ENCODE data around the gene ADORA1. TPM values are rescaled to one million over a fixed set of nuclear protein-coding genes. Genes with fewer than 3 reads are reported as not detected.

Gene ADORA1
- polyA plus RNA-seq, 5 donors, result 2.4 to 17.2 (median 12.3) TPM

DNA sequence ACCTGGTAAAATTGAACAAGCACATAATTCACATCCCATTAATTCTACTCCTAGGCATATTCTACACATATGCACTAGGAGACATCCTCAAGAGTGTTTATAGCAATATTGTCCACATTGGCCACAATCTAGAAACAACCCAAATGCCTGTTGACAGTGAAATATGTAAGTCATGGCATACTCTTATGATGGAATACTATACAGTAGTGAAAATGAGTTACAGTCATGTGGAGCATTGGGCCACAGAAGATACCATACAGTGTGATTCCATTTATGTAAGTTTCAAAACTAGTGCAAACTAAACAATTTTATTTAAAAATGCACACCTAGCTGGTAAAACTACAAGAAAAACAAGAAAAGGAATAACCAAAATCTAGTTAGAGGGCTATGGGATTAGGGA lies 82.8 kb downstream of the ADORA1 start:
- DNase-seq, result no peak

DNA sequence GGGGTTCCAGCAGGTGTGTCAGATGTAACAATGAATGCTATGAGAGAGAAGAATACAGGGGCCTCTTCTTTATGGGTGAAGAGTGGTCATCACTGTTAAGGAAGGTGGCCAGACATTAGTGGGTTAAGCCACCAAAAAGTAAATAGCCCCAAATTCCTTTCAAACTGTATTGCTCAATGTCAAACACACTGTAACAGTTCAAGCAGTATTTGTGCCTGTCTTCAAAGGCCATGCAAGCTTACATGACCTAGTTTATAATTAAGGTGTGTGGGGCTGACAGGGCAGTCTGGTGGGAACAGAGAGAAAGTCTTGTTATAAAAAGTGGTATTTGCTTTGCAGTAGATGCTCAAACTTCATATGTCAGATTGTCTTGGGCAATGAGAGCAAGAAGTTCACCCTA lies 83.5 kb downstream of the ADORA1 start:
- no peak for DNase-seq

DNA sequence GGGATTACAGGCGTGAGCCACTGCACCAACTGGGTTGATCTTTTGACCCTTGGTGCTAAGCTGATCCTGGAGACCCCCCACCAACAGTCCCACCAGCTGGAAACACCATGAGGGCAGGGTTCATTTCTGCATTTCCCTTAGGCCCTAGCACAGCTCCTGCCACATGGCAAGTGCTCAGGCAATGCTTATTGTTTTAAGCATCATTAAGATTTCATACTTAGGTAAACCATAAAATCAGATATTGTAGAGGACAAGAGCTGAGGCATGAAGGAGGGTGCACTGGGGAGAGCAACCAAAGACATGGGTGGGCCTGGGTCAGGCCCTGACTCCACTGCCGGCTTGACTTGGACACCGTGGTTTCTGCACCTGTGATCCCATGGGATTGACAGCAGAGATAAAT lies 84.3 kb downstream of the ADORA1 start:
- DNase-seq, result no peak

DNA sequence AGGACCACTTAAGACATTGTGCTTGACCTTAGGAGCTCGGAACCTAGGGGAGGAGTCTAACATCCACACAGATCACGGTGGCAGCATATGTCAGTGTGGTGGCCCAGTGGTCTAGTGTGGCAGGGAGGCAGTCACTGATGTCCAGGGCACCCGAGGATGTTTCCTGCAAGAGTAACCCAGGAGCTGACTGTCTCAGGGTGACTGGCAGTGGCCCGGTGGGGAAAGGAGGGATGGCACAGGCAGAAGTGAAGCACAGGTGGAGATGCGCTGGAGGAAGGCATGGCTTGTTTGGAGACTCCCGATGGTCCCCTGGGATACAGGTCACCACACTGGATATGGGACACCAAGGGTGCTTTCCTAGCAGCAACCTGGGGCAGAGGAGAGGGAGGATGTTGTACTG lies 85.6 kb downstream of the ADORA1 start:
- no peak for DNase-seq

DNA sequence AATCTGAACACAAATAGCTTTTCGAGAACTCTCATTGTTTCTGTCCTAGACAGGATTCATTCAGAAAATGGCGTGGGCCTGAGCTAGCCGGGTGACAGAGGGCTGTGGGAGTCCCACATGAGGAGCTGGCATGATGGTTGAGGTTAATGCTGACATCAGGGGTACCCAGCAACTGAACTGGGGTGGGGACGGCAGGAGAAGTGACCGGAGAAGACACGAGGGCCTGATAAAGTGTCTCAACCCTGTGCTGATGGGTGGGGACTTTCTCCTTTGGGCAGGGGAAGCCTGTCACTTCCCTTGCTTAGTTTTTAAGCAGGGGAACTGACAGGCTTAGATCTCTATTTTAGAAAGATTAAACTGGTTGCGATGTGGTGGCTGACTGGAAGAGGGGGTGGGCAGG lies 87.3 kb downstream of the ADORA1 start:
- DNase-seq, result no peak

DNA sequence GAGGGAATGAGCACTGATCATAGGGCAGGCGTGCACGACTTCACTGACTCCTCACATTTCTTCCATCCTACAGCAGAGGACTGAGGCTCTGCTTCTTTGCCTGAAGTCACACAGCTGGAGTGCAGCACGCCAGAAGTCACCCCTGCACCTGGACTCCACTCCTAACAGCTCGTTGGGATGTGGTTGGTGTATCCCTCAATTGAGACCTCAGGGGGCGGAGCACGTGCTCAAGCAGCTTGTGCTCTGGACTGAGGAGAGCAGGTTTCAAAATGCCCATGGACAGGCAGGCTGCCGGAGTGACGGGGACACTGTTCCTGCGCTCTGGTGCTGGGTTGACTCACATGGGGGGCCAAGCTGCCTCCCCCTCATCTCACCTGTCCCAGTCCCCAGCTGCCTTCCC lies 88.0 kb downstream of the ADORA1 start:
- no peak for DNase-seq

DNA sequence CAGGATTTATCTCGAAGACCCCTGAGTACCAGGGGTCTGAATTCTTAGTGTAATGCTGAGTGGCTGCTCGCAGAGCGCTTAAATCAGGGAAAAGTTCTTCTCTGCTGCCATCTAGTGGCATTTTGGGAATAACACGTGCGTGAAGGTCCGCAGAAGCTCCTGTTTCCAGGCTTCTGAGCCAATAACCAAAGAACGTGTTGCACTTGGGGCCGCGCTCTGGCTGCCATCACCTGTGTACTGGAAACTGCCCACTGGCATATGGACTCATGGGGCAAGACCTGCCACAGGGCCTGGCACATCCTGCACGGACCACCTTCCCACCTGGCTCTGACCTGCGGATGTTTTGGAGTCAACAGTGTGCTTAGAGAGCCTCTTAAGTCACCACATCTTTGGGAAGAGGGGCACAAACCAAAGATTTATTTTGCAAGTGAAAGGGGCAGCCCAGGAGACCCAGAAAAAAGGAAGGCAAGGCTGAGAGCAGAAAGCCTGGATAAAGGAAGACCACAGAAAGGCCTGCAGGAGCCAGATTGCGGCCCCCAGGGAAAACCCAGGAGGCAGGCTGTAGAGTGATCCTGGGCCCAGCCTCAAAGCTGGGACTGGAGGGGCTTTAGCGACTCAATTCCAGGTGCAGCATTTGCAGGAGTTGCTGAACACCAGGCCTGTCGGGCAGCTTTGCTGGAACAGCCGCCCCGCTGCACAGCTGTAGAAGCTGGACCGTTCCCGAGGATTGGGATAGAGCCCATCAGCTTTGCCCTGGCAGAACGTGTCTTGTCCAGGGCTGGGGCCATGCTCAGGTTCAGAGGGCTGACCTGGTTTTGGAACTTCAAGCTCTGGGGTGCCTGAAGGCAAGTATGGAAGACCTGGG lies 89.0 kb downstream of the ADORA1 start:
- peak; percentile 55 to 76 for DNase-seq

Other genes starting within 250 kb of the ADORA1 start
- 1 to 10 TPM; 7.3 to 9.7 (median 8.7) TPM for gene RABIF, start 238.6 kb upstream of the ADORA1 start, polyA plus RNA-seq (ENCODE audit: insufficient read depth in 1 of 5, insufficient read length in 5 of 5, low replicate concordance in 1 of 5)
- 10 to 100 TPM; 29.4 to 39.6 (median 36.5) TPM for gene KLHL12, start 200.5 kb upstream of the ADORA1 start, polyA plus RNA-seq (ENCODE audit: insufficient read depth in 1 of 5, insufficient read length in 5 of 5, low replicate concordance in 1 of 5)
- 10 to 100 TPM; 65.9 to 73.2 (median 68.1) TPM for gene ADIPOR1, start 169.4 kb upstream of the ADORA1 start, polyA plus RNA-seq (ENCODE audit: insufficient read depth in 1 of 5, insufficient read length in 5 of 5, low replicate concordance in 1 of 5)
- gene CYB5R1, start 160.5 kb upstream of the ADORA1 start, polyA plus RNA-seq (ENCODE audit: insufficient read depth in 1 of 5, insufficient read length in 5 of 5, low replicate concordance in 1 of 5), result 10 to 100 TPM; 29.5 to 37.3 (median 33.2) TPM
- gene TMEM183A, start 120.4 kb upstream of the ADORA1 start, polyA plus RNA-seq (ENCODE audit: insufficient read depth in 1 of 5, insufficient read length in 5 of 5, low replicate concordance in 1 of 5), result 10 to 100 TPM; 67.8 to 74.0 (median 71.2) TPM
- 1 to 10 TPM; 2.9 to 5.3 (median 3.1) TPM for gene PPFIA4, start 101.2 kb upstream of the ADORA1 start, polyA plus RNA-seq (ENCODE audit: insufficient read depth in 1 of 5, insufficient read length in 5 of 5, low replicate concordance in 1 of 5)
- 10 to 100 TPM in 1 of 5 donors, under 1 TPM in 2, not detected in 2; 0.08 to 20.2 (median 0.55) TPM for gene MYOG, start 41.7 kb upstream of the ADORA1 start, polyA plus RNA-seq (ENCODE audit: insufficient read depth in 1 of 5, insufficient read length in 5 of 5, low replicate concordance in 1 of 5)
- 10 to 100 TPM in 1 of 5 donors, under 1 TPM in 4; 0.08 to 14.4 (median 0.13) TPM for gene MYBPH, start 48.1 kb downstream of the ADORA1 start, polyA plus RNA-seq (ENCODE audit: insufficient read depth in 1 of 5, insufficient read length in 5 of 5, low replicate concordance in 1 of 5)
- 1 to 10 TPM in 1 of 5 donors, under 1 TPM in 4; 0.43 to 1.6 (median 0.64) TPM for gene CHI3L1, start 59.0 kb downstream of the ADORA1 start, polyA plus RNA-seq (ENCODE audit: insufficient read depth in 1 of 5, insufficient read length in 5 of 5, low replicate concordance in 1 of 5)
- under 1 TPM; 0.09 to 0.25 (median 0.17) TPM for gene CHIT1, start 101.9 kb downstream of the ADORA1 start, polyA plus RNA-seq (ENCODE audit: insufficient read depth in 1 of 5, insufficient read length in 5 of 5, low replicate concordance in 1 of 5)
- gene BTG2, start 177.8 kb downstream of the ADORA1 start, polyA plus RNA-seq (ENCODE audit: insufficient read depth in 1 of 5, insufficient read length in 5 of 5, low replicate concordance in 1 of 5), result 10 to 100 TPM; 46.8 to 90.2 (median 79.9) TPM
- gene FMOD, start 223.4 kb downstream of the ADORA1 start, polyA plus RNA-seq (ENCODE audit: insufficient read depth in 1 of 5, insufficient read length in 5 of 5, low replicate concordance in 1 of 5), result 100 to 1,000 TPM in 1 of 5 donors, 10 to 100 TPM in 4; 72.7 to 101 (median 81.1) TPM